GM12874 (cell line): ENCODE measurements around the gene CDK14.

Experiments used
- TF ChIP-seq, protein P1 (sequence below): IDR thresholded peaks from 2 replicates; pipeline ENCODE4 v1.5.1; 2011; ENCODE audit warnings: low read depth, mild to moderate bottlenecking, control low read depth, low read length, moderate library complexity; ENCODE audit not compliant: insufficient read depth

CDK14 gene

DNA sequence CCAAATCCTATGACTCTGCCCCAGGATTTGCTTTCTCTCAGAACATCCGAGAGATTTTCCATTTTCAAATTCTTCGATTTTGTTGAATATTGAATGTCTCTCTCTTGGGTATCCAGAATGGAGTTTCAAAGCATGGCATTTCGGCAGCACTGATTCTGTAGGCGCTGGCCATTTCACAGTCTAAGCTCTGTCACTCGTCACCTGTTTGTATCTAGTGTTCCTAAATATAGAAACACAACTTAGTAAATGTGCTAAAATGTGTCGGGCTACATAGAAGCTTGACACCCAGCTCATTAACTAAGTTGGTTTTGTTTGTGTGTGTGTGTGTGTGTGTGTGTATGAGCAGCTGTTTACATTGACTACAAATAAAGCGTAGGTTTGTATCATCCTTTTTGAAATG, 494.6 kb downstream of the CDK14 start:
- TF ChIP-seq, protein P1, sequence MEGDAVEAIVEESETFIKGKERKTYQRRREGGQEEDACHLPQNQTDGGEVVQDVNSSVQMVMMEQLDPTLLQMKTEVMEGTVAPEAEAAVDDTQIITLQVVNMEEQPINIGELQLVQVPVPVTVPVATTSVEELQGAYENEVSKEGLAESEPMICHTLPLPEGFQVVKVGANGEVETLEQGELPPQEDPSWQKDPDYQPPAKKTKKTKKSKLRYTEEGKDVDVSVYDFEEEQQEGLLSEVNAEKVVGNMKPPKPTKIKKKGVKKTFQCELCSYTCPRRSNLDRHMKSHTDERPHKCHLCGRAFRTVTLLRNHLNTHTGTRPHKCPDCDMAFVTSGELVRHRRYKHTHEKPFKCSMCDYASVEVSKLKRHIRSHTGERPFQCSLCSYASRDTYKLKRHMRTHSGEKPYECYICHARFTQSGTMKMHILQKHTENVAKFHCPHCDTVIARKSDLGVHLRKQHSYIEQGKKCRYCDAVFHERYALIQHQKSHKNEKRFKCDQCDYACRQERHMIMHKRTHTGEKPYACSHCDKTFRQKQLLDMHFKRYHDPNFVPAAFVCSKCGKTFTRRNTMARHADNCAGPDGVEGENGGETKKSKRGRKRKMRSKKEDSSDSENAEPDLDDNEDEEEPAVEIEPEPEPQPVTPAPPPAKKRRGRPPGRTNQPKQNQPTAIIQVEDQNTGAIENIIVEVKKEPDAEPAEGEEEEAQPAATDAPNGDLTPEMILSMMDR, result no peak

DNA sequence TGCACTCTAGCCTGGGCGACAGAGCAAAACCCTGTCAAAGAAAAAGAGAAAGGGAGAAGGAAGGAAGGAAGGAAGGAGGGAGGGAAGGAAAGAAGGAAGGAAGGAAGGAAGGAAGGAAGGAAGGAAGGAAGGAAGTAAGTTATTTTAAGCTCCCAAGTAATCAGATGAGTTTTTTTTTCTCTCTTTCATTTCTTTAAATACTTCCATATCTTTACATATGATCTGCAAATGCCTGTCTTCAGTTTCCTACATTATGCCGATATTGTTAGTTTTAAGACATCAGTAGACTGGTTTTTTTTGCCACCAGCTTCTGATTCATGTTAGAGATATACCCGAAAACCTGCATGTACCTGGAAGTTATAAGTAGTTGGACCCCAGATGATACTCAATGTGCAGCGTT, 495.5 kb downstream of the CDK14 start:
- TF ChIP-seq, protein P1, result no peak

- TF ChIP-seq, protein P1, result no peak
These were observed 497.1 kb downstream of the CDK14 start for GRCh38 chr7:91093181-91093580.

DNA sequence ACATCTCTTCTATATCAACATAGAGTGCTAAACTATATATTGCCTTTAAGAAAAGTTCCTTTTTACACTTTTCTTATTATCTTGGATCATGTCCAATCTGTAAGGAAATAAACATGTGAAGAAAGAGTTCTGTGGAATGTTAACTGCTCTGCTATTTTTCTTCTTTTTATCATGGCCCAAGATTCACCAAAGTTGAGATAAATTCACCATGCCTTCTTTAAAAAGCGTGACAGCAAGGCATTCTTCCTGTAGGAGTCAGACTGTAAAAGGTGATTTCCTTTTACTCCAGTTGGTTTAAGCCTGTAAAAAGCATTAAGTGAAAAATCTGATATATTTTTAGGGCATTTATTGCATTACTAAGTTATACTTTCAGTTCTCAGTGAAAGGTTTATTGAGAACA, 502.4 kb downstream of the CDK14 start:
- TF ChIP-seq, protein P1, result no peak

GRCh38 chr7:91103363-91103762, 507.2 kb downstream of the CDK14 start:
- TF ChIP-seq, protein P1, result no peak

DNA sequence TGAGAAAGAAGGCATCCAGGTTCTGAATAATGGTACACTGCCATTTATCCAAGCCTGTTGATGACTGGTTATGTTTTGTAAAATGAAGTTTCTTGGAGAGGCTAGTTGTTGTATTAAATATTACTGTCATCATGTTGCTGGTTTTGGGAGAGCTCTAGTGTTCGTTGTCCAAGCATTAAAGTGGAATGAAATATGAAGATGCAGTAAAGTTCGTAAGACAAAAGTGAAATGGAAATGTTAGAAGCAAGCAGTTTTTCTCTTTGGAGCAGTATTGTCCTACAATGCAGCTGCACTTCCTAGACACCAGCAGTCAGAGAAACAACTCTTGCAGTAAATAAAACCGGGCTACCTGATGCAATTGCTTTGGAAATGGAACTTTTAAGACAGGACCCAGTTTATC, 511.3 kb downstream of the CDK14 start:
- TF ChIP-seq, protein P1, result no peak

GRCh38 chr7:91109200-91109599, 513.1 kb downstream of the CDK14 start:
- TF ChIP-seq, protein P1, result no peak

DNA sequence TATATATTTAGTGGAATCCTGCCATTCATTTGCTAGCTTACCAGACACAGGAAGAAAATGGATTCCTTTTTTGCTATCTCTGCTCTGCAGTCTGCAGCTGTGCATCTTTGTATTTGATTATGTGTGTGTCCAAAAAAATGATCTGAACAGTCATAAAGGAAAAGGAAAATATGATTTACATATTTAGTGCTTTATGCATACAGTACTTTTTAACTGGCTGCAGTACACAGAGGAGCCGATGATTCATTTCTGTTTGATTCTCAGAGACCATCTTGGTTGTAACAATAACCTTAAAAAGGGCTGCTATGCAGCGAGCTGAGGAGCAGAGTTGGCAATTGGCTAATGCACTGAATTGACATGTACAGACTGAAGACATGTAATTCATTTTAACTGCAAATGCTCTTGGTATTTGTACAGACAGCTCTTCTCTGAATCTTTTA, 516.8 kb downstream of the CDK14 start:
- TF ChIP-seq, protein P1, result no peak
